Right ventricle myocardium inferior (tissue), 1 donor: ENCODE data around the gene ZFHX3. TPM values are rescaled to one million over a fixed set of nuclear protein-coding genes. Genes with fewer than 3 reads are reported as not detected.

ENCODE experiments used
- ATAC-seq: fragments of 200-7000 bp; cut with Tn5 transposase; one replicate; pipeline ENCODE4 v1.9.1; 2020; ENCODE audit warnings: mild to moderate bottlenecking, moderate library complexity
- DNase-seq: peaks from one replicate; pipeline ENCODE4 v3.0.0; 2021; ENCODE audit errors: missing footprints
- intact Hi-C: fragments of 100-400 bp; cut with DNase I; formaldehyde crosslinking; loops from one replicate; pipeline ENCODE4 v1.11.0; 2022
- total RNA-seq: library from RNA; stranded (reverse); fragmentation: NEBNext Ultra II Directional; extraction: Animal tissue kit (Norgen Biotek cat#: 25700); gene quantifications from one replicate; pipeline ENCODE4 v1.2.1, GENCODE V29; 2021
- donor health status: DM: no; HTN: yes; CAD: no; lungs with severe emphysema.

Gene ZFHX3
- total RNA-seq, 1 donor from 2014 or later, result 8.4 TPM

DNA sequence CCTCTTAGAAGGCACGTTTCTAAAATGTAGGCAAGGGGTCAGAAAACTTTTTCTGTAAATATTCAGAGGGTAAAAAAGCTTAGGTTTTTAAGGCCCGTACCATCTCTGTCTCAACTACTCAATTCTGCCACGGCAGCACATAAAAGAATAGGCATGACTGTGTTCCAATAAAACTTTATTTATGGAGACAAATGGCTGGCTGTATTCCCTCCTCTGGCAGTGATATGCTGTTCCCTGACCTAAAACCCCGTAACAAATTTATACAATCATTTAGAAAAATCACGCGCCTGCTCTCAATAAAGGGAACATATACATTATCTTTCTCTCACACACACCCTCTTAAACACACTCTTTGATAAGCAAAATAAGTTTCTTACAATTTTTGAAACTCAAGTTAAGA, 138.7 kb downstream of the ZFHX3 start:
- ATAC-seq, result no peak
- DNase-seq, result no peak
- intact Hi-C loops, result no loop called here

DNA sequence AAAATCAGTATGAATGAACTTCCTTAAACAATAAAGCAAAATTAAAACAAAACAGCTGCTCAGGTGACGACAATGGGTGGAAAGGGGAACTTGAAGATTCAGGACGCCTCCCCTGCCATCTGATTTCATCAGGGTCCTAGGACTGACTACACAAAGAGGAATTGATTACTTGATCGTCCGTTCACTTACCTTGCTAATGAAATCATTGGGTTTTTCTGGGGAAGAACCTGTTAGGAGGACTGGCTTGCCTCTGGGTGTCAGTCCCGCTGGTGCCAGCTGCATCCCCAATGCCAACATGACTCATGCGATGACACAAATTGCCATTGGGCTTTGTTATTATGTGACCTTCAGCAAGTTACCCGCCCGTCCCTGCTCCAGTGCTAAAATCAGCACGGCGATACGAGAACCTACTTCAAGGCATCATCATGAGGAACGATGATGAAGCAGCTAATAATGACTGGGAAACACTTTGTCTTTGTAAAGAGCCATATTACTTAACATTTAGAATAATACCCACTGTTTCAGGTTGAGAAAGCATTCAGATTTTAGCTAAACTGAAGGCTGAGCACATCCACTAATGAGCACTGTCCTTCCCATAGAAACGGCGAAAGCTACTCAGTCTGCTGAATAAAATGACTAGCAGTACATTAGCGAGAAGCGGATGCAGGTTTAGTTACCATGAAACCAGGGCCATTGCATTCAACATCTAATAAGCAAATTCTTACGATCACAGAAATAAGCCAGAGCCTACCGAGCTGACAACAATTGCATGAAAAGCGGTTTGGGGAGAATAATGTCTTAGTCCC, 139.4 kb downstream of the ZFHX3 start:
- intact Hi-C loops, result no loop called here
- no peak for ATAC-seq
- DNase-seq, result no peak

DNA sequence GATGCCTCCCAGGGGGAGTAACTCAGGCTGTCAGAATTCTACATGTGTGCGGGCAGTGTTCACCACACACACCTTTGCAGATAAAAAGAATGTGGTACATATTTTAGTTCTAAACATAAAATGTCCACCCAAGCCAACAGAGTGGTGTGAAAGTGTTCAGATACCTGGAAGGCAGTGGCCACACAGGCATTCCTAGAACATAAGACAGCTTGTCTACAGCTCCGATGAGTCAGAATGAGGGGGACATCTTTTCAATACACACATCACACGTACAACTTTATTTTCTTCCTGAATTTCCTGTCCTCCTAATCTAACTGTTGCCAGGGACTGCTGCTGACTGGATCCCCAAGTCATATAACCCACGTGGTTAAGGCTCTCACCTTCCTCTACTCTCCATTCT, 142.3 kb downstream of the ZFHX3 start:
- ATAC-seq (no peak), DNase-seq (no peak)
- intact Hi-C loops, result no loop called here

DNA sequence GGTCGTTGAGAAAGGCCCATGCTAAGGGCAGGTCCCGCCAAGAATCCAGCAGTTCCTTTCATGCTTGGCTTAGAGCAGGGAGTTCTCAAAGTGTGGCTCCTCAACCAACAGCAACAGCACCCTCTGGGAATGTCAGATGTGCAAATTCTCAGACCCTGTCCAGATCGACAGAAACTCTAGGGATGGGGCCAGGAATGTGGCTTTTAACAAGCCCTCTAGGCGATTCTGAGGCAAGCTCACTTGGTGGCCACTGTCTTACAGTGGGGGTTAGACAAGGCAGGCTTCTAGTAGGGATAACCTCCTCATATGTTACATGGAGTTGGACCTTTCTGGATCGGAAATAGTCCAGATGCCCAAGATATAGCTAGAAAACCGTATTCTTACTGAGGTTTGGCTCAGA, 144.8 kb downstream of the ZFHX3 start:
- DNase-seq, result no peak
- intact Hi-C loops, result no loop called here
- ATAC-seq, result no peak

DNA sequence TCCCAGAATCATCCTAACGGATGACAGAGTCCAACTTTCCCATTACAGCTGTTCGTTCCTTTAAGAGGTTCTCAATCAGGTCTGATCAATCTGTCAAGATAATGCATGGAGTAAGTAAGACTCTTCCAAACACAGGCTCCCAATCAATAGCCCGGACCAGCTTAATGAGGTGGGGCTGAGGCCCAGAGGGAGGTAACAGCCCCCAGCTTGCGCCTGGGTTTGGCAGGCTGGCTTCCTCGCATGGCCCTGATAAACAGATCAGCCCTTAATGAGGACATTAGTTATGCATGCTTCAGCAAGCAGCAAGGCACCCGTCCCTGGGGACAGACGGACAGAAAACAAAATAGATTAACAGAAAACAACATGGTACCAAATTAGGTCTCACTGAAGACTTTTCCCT, 145.7 kb downstream of the ZFHX3 start:
- intact Hi-C loops, result no loop called here
- DNase-seq (no peak), ATAC-seq (no peak)

DNA sequence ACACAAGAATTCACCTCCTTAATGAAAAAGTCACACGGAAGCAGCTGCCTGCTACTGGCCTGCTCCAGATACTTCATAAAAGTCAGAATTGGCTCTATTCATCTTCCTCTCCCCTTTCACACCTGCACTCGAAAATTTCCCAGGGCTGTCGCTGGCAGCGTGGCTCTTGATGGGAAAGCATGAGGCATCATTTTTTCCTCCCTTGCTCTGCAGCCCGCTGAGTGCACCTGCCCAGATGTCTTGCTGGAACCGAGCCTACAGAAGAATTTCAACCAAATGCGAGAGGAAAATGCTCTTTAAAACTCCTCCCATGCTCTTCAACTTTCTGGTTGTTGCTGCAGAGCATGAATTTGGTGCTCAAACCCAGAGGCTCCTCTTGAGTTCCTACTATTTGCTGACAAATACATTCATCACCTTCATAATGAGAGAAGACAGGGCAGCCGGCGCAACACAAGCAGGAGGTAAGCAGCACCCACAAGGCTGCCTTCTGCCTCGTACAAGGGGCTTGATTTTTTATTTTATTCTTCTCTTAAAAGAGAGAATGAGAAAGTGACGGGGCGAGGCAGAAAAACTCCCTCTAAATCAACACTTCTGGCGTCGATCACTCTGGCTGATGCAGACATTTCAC, 146.8 kb downstream of the ZFHX3 start:
- DNase-seq (no peak), ATAC-seq (no peak)
- intact Hi-C loops, result no loop called here

DNA sequence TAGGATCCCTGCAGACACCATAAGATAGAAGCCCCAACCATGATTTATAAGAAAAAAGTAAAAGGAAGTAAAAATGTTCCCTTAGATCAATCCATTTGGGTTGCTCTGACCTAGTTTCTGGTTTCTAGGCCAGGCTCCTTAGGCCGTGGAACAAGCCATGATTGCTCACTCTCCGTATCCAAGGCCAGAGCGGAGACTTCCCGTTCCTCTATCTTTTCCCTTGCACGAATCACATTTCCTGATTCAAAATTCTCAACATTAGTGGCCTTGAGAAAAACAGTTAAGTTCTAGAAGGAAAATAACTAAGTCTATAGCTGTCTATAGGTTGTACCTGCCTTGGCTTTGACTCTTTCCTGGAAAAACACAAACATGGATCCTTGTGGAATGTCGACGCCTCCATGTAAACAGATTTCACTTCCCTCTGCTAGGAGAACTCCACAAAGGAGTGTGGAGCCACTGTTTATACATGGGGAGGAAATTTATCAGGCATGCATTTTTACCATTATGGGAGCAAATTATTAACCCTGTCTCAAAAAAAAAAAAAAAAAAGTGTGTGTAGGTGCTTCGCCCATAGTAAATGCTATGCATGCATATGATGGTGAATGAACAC, 149.6 kb downstream of the ZFHX3 start:
- intact Hi-C loops, result loop anchor here (5.0 kb wide), 2 partner anchors 34 to 159 kb away; no protein-coding TSS in a partner anchor
- DNase-seq (no peak), ATAC-seq (no peak)

DNA sequence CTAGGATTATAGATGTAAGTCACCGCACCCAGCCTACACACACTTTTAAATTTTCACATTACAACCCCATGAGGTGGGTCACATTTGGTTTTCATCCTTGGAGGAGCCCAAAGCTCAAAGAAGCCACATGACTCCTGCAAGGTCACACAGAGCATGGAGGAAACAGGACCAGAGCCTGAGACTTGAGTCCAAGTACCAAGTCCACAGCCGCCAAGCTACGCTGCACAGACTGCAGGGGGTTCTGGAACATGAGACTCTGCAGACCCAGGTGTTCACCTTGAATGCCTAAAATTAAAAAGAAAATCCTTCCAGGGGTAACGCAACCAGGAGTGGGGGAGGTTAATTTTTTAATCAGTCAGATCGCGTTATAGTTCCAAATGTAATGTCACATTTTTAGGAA, 150.2 kb downstream of the ZFHX3 start:
- ATAC-seq (no peak), DNase-seq (no peak)
- intact Hi-C loops, result loop anchor here (5.0 kb wide), 2 partner anchors 35 to 160 kb away; no protein-coding TSS in a partner anchor

DNA sequence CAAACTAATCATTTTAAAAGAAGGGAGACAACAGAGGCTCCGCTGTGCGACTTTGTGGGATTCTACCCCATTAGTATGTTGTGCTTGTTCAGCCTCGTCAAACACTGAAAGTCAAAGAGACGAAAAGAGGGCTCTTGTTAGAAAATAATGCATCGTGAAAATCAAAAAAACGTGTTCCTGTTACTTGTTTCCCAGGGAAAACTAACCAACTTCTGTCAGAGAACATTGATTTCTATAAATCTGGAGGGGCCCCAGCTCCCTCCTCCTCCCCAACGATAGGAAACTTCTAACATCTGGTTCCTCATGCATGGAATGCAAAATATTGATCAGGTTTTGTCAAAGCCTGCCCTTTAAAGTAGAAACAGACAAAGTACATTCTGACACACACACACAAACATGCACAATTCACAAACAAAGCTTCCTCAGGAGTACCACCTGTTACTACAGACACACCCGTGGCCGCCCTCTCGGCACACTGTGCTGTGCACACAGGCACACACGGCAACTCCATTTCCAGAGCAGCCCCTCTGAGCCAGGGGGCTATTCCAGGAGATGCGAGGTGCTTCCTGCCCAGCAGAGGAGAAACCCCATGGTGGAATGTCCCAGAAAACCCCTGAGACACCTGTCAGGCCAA, 151.3 kb downstream of the ZFHX3 start:
- DNase-seq (no peak), ATAC-seq (no peak)
- intact Hi-C loops, result loop anchor here (5.0 kb wide), 2 partner anchors 36 to 161 kb away; no protein-coding TSS in a partner anchor

DNA sequence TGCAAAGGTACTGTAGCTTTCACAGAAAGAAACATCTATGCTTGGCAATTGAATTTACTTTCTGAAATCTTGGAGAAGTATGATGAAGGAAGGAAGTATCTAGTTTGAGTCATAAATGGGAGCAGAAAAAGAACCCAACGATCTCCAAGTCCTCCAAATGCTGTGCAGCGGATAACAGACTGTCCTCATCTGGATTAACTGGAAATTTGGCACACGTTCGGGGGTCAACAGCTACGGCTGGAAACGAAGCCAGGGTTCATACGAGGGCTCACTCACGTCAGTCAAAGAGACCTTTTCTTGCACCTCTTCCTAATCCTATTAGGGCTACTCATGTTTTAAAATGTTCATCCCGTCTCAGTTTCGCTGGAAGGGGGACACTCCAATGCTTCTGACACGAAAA, 152.0 kb downstream of the ZFHX3 start:
- ATAC-seq, result peak; percentile 75

DNA sequence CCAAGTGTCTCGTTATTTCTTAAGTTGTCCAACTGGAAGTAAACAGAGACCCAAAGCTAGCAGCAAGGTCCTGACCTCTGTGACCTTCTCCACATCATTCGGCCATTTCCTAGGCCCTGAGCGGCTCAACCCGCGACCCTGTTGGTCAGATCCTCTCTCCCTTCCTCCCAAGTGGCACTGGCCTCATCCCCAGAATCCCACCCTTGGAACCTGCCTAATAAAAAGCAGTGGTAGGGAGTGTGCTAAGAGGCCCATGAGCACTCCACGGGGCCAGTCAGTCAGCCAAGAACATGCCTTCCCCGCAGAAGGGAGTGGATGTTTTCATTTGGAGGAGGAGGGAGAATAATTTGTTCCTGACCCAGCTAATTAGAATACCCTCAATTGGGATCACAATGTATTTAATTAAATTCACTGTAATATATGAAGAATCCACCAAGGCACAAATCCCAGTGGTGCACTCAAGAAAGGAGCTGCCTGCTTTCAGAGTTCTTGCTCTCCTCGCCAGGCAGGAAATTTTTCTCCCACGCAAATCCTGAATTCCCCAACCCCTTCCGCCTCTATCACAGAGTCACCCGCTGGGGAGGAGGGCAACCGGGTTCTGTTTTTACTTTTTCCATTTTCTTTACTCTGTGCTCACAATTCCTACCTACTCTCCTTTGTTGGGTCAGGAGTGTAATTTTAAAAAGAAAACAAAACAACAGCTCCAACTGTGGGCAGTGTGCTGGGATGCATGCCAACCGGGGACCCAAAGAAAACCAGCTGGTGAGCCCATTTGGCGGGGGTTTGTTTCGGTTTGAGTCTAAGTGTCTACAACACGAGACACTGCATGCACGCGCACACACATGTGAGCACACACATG, 153.4 kb downstream of the ZFHX3 start:
- peak; percentile 43 for ATAC-seq
- DNase-seq, result peak; percentile 59
- intact Hi-C loops, result loop anchor here (5.0 kb wide), 2 partner anchors 38 to 163 kb away; no protein-coding TSS in a partner anchor

More for the DNA sequence above, 152.0 kb downstream of the ZFHX3 start:
- no peak for DNase-seq
- intact Hi-C loops, result loop anchor here (5.0 kb wide), 2 partner anchors 36 to 161 kb away; no protein-coding TSS in a partner anchor

DNA sequence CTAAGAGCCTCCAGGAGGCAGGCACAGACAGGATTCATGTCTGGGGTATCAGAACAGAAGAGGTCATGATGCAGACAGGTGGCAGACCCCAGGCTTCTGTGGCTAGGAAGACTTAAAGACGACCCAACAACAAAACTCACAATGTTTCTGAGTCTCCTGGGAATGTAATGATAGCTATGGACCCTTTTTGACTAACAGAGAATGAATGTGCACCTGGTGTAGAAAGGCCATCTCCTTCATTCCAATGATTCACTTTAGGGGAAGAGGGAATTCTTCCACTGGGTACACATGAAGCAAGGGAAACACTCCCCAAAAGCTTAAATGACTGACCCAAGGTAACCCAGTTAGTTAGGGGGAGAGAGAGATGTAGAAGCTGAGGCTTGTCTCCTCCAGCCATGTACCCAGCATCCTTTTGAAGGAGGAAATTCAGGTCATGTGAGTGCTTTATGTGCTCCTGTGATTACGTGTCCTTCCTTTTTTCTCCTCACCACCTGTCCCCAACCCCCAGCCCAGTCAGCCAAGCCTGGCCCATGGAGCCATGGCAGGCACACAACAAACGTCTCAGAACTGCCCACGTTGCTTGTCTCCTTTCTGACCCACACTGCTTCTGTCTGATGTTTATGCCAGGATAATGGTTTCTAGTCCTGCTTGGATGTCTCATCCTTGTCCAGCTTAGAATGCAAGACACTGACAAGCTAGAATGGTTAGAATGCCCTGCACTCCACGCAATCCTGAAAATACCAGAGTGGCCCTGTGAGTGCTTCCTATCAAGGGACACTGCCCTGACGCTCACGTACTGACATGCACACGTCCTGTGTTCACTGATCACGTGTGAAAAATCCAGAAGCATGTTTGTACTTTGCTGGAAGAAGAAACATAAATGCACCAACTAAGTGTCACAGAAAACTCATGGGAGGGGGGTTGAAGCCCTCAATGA, 156.4 kb downstream of the ZFHX3 start:
- DNase-seq (no peak), ATAC-seq (no peak)
- intact Hi-C loops, result no loop called here

DNA sequence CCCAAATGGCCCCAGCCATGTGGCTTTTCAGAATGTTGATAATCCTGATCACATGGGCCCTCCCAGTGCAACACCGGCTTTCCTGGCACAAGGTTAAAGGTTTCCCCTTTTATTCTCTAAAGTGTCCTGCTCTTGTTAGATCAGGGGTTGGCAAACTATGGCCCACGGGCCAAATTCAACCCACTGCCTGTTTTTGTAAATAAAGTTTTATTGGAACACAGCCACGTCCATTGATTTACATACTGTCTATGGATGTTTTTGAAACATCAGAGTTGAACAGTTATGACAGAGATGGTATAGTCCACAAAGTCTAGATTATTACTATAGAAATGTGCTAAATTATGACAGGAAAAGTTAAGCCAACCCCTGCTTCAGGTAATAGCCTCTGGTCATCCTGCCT, 157.3 kb downstream of the ZFHX3 start:
- intact Hi-C loops, result no loop called here
- DNase-seq, result no peak

DNA sequence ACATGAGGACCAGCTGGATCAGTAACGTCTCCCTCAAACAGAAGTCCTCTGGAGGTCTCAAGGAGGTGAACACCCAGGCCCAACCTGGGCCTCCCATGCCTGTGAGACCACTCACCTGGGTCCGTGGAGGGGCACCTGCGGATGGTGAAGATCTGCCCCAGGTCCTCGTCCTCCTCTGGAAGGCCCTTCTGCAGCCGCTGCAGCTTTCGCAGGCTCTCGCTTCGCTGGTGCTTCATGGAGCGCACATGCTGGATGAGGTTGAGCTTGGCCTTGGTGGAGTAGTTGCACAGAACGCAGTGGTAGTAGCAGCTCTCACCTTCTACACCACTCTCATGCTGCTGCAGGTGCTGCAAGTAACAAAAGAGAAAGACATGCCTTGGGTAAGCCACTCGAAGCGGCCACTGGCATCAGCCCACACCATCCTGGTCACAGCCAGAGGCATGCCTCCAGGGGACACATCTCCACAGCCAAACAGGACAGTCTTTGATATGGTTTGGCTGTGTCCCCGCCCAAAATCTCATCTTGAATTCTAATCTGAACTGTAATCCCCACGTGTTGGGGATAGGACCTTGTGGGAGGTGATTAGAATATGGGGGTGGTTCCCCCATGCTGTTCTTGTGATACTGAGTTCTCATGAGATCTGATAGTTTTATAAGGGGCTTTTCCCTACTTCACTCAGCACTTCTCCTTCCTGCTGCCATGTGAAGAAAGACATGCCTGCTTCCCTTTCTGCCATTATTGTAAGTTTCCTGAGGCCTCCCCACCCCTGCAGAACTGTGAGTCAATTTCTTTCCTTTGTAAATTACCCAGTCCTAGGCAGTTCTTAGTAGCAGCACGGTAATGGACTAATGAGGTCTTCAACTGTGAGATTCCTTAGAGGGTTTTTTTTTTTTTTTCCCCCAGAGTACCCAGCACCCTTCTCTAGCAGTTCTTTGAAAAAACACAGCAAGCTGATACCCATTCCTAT, 158.0 kb downstream of the ZFHX3 start:
- intact Hi-C loops, result no loop called here
- no peak for ATAC-seq

More for the DNA sequence above, 157.3 kb downstream of the ZFHX3 start:
- no peak for ATAC-seq

DNA sequence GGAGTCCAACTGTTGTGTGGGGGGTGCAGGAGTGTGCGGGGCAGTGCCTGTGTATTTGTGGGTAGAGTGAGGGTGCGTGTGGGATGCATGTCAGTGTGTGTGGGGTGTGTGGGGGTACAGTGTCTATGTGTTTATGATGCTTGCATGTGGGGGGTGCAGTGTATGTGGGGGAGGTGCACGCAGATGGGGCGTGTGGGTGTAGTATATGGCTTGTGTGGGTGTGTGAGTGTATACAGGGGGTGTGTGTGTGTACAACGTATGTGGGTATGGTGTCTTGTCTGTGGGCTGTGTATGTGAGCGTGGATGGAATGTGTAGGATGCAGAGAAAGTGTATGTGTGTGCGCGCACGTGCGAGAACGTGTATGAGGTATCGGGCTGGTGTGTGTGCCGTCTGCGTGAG, 160.4 kb downstream of the ZFHX3 start:
- ATAC-seq, result no peak
- no peak for DNase-seq
- intact Hi-C loops, result no loop called here

More for the DNA sequence above, 158.0 kb downstream of the ZFHX3 start:
- no peak for DNase-seq

DNA sequence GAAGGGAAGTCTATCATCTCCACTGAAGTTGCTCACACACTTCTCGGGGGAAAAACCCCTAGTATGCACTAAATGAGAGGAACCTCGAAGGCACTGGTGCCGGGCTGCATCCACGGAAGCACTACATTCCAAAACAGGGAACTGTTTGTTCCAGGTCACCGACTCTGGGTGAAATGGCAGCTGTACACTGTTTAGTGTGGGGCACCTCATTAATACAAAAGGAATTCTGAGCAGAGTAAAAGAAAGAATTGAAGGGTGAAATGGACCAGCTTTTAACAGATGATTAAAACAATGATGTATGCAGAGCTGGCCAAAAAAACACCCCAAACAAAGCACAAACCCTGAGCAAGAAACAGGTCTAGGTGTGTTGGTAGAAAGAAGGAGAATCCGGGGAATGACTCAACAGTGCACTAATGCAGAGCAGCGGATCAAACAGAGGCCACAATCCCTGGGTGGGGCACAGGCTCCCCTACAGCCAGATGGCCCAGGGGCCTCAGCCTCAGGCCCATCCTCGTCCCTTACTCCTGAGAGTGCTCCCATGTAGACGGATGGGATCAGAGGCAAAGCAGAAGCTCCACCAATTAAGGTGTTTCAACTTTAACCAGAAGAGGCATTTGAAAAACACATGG, 161.5 kb downstream of the ZFHX3 start:
- intact Hi-C loops, result no loop called here
- ATAC-seq (no peak), DNase-seq (no peak)
